Measurements from ENCODE around the gene ALX4. TPM values are rescaled to one million over a fixed set of nuclear protein-coding genes. Genes with fewer than 3 reads are reported as not detected.

Gene ALX4
- total RNA-seq, 1 donor from 2014 or later: not detected

DNA sequence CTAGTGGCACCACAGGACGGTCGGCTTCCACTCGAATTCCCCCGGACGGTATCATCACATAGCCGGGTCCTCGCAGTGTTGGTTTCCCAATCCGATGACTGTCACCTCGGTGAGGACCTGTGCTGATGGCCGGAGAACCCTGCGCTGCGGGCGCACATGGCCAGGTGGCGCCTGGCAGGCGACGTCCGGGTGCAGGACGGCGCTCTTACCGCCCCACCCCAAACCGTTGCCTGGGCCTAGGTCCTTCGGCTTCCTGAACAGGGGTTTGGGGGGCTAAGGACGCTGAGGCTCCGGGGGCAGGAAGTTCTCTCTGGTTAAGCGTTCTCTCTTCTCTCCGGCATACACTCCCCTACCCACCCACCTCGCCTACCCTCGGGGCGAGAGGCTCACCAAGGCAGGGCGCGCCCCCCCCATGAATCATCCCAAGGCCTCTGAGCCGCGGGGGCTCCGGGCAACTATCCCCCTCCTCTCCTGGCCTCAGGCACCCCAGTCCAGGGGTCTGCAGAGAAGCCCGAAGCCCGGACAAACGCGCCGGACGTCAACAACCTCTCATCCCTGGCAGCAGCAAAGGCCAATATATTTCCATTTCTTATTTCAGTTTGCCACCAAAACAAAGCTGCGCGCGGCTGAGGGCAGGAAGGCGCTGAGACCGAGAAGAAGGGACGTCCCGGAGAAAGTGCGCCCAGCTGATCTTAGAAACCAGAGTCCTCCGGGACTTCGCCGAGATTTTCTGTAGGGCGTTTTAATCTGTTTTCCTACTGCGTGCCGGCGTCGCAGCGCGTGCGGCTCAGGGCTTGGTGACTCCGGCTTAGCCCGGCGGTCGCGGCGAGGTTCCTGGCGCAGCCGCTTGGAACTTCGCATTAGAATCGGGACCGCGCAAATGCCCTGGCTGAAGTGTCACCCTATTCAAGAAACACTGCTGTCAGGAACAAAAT lies 5.6 kb downstream of the ALX4 start:
- Mint-ChIP-seq H3K4me3 (peak overlapping the region; percentile 44), H3K4me1 (peaks cover 40% of the 10 kb centered on the region), H3K27ac (no peak overlapping the region), H3K27me3 (ENCODE audit: insufficient read depth, low read depth) (peaks cover 82% of the 10 kb centered on the region), H3K36me3 (peaks cover 1% of the 10 kb centered on the region), H3K9me3 (peaks cover 10% of the 10 kb centered on the region)
- Histone ChIP-seq H3K36me3 (no peaks in the 10 kb centered on the region), H4K20me1 (ENCODE audit: low read depth) (peaks cover 56% of the 10 kb centered on the region), H3K4me1 (peaks cover 30% of the 10 kb centered on the region), H3F3A (ENCODE audit: low read depth) (peaks cover 21% of the 10 kb centered on the region), H3K27ac (no peak overlapping the region), H3K4me3 (peak overlapping the region; percentile 12), H2AFZ (replicated peaks) (no peak overlapping the region), H3K79me2 (ENCODE audit: low read depth) (no peaks in the 10 kb centered on the region), H3K9ac (no peak overlapping the region), H3K27me3 (peaks cover 100% of the 10 kb centered on the region), H3K9me3 (ENCODE audit: low read depth) (no peaks in the 10 kb centered on the region), H3K4me2 (peak overlapping the region; percentile 65)
- peak; percentile 86 for DNase-seq (ENCODE audit: low spot score)
- TF ChIP-seq EZH2phosphoT487 (IDR thresholded peaks at IDR 0.05) (peak; percentile 58), EZH2 (IDR thresholded peaks at IDR 0.05) (peak; percentile 82)
- TF ChIP-seq, protein P1, sequence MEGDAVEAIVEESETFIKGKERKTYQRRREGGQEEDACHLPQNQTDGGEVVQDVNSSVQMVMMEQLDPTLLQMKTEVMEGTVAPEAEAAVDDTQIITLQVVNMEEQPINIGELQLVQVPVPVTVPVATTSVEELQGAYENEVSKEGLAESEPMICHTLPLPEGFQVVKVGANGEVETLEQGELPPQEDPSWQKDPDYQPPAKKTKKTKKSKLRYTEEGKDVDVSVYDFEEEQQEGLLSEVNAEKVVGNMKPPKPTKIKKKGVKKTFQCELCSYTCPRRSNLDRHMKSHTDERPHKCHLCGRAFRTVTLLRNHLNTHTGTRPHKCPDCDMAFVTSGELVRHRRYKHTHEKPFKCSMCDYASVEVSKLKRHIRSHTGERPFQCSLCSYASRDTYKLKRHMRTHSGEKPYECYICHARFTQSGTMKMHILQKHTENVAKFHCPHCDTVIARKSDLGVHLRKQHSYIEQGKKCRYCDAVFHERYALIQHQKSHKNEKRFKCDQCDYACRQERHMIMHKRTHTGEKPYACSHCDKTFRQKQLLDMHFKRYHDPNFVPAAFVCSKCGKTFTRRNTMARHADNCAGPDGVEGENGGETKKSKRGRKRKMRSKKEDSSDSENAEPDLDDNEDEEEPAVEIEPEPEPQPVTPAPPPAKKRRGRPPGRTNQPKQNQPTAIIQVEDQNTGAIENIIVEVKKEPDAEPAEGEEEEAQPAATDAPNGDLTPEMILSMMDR (IDR thresholded peaks at IDR 0.05): no peak

DNA sequence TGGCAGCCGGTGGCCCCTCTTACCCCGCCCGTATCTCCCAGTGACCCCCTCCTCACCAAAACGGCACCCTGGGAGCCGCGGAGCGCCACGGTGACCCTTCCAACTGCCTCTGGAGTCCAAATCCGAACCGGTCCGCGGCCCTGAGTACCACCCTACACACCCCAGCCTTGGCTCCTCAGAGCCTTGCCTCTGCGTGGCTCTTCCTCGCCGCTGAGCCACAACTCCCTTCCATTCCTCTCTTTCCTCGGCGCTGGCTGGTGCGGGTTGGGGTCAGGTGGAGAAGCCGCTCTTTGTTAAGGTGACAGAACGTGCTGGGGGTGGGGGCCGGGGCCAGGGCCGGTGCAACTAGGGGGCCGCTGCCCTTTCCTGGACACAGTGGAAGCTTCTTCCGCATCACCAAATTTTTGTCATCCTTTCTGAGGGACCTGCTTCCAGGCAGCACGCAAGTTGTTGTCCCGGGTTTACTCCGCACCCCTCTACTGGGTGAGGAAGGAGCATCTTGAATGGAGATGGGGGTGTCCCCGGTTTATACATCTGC lies 6.5 kb downstream of the ALX4 start:
- H3K27me3 ChIP-seq: peaks cover 95% of the 10 kb centered on the region
- H3K9me3 ChIP-seq (ENCODE audit: low read depth): no peaks in the 10 kb centered on the region
- peaks cover 18% of the 10 kb centered on the region for H3F3A ChIP-seq (ENCODE audit: low read depth)
- H3K36me3 Mint-ChIP-seq: peaks cover 1% of the 10 kb centered on the region
- H3K4me3 ChIP-seq: no peak overlapping the region
- peaks cover 35% of the 10 kb centered on the region for H3K4me1 Mint-ChIP-seq
- no peak for DNase-seq (ENCODE audit: low spot score)
- no peaks in the 10 kb centered on the region for H3K79me2 ChIP-seq (ENCODE audit: low read depth)
- peaks cover 48% of the 10 kb centered on the region for H4K20me1 ChIP-seq (ENCODE audit: low read depth)
- no peak overlapping the region for H3K4me3 Mint-ChIP-seq
- H3K4me2 ChIP-seq: peak overlapping the region; percentile 65
- TF ChIP-seq, protein P1 (IDR thresholded peaks at IDR 0.05): no peak
- TF ChIP-seq EZH2 (IDR thresholded peaks at IDR 0.05) (peak; percentile 71), EZH2phosphoT487 (IDR thresholded peaks at IDR 0.05) (peak; percentile 64)
- H3K27ac ChIP-seq: no peak overlapping the region
- H3K27ac Mint-ChIP-seq: no peak overlapping the region
- peaks cover 82% of the 10 kb centered on the region for H3K27me3 Mint-ChIP-seq (ENCODE audit: insufficient read depth, low read depth)
- H3K4me1 ChIP-seq: peaks cover 28% of the 10 kb centered on the region
- peaks cover 10% of the 10 kb centered on the region for H3K9me3 Mint-ChIP-seq
- H3K36me3 ChIP-seq: no peaks in the 10 kb centered on the region
- H3K9ac ChIP-seq: no peak overlapping the region
- H2AFZ ChIP-seq (replicated peaks): no peak overlapping the region

DNA sequence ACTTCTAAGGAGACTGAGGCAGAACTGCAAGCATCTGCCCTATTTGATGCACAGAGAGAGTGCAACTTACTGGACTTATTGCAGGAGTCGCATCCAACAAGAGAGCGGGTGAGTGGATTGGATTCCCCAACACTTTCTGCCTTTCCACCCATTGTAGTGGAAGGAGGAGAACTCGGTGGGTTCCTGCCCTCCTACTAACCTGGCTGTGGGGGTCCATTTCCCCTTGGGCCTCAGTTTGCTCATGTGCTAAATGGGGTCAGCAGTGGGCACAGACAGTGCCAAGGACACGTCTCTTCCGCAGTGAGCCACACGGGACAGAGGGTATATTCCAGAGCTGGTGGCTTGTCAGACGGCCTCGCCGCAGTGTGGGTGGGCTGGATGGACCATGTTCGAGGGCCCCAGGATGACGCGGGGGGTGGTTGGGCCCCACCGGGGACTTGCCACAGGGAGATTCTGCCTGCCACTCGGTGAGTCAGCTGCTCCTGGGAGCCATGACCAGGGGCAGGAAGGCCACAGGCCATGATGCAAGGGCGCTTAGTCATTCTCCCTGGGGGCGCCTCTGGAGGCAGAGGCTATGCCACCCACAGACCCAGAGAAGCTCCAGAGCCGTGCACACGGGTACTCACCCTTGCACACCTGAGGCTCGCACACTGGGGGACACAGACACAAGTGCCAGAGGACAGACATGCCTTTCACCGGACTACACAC lies 8.2 kb downstream of the ALX4 start:
- Histone ChIP-seq H3K79me2 (ENCODE audit: low read depth) (no peaks in the 10 kb centered on the region), H3K27me3 (peaks cover 81% of the 10 kb centered on the region), H3K9me3 (ENCODE audit: low read depth) (no peaks in the 10 kb centered on the region), H3F3A (ENCODE audit: low read depth) (peaks cover 18% of the 10 kb centered on the region), H3K27ac (no peak overlapping the region), H3K9ac (no peak overlapping the region), H3K4me3 (no peak overlapping the region), H2AFZ (replicated peaks) (no peak overlapping the region), H4K20me1 (ENCODE audit: low read depth) (peaks cover 34% of the 10 kb centered on the region), H3K4me2 (no peak overlapping the region), H3K36me3 (no peaks in the 10 kb centered on the region), H3K4me1 (peaks cover 28% of the 10 kb centered on the region)
- Mint-ChIP-seq H3K9me3 (peaks cover 8% of the 10 kb centered on the region), H3K4me3 (no peak overlapping the region), H3K27ac (no peak overlapping the region), H3K36me3 (no peaks in the 10 kb centered on the region), H3K4me1 (peaks cover 25% of the 10 kb centered on the region), H3K27me3 (ENCODE audit: insufficient read depth, low read depth) (peaks cover 65% of the 10 kb centered on the region)
- no peak for DNase-seq (ENCODE audit: low spot score)
- TF ChIP-seq EZH2phosphoT487 (IDR thresholded peaks at IDR 0.05) (no peak), EZH2 (IDR thresholded peaks at IDR 0.05) (no peak)
- TF ChIP-seq, protein P1 (IDR thresholded peaks at IDR 0.05): no peak

Measured in neural progenitor cell (in vitro differentiated cells).